Measurements from ENCODE around the gene MRPS16. TPM values are rescaled to one million over a fixed set of nuclear protein-coding genes. Genes with fewer than 3 reads are reported as not detected.

MRPS16 gene
- total RNA-seq, 2 experiments from 2014 or later: 127 to 132 TPM

GRCh38 chr10:73251683-73252444 is 580 bp downstream of the MRPS16 start:
- Mint-ChIP-seq H3K4me3 (peak overlapping the region; percentile 93), H3K9me3 (no peaks in the 10 kb centered on the region), H3K27me3 (no peaks in the 10 kb centered on the region), H3K27ac (peak overlapping the region; percentile 98), H3K4me1 (ENCODE audit: low read depth) (peaks cover 36% of the 10 kb centered on the region), H3K36me3 (ENCODE audit: low read depth) (peaks cover 45% of the 10 kb centered on the region)
- ATAC-seq: peak; percentile 70
- peak; percentile 38 for DNase-seq
- POLR2A ChIA-PET: interaction anchor here (1.0 to 3.6 kb wide), 9 partner anchors 9 to 375 kb away, joined by 3 to 33 read pairs (median 6); partner anchors contain the start of genes CFAP70, ECD and FAM149B1
- intact Hi-C loops (cut with micrococcal nuclease): no loop called here
- CTCF ChIA-PET: interaction anchor here (1.2 kb wide), 1 partner anchor 155 kb away, joined by 3 read pairs; the partner anchor contains the start of gene P4HA1
- no peak for TF ChIP-seq CTCF (IDR thresholded peaks at IDR 0.05)

DNA sequence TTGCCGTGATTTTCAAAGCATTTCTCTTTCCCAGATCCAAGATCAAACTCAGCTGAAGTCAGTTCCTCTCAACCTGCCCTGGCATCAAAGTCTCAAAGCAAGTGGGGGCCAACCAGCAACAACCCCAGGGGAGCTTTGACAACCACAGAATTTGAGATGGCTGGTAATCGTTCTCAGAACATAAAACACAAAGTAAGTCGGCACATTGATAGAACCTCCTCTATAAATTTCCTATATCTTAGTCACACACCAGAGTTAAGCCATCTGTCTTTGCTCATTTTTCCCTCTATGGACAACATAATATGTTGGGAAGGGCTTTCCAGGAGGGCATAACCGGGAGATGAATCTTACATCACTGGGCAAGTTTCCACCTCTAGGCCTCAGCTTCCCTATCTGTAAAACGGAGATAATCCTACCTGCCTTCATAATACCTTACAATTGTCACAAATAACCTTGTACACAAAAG is 4.2 kb downstream of the MRPS16 start:
- no peak for ATAC-seq
- peak overlapping the region; percentile 100 for H3K4me3 Mint-ChIP-seq
- DNase-seq: no peak
- H3K36me3 Mint-ChIP-seq (ENCODE audit: low read depth): peaks cover 78% of the 10 kb centered on the region
- CTCF ChIA-PET: interaction anchor here (1.8 kb wide), 1 partner anchor 165 kb away, joined by 4 read pairs; the partner anchor contains the start of gene ANXA7
- TF ChIP-seq CTCF (IDR thresholded peaks at IDR 0.05): no peak
- H3K4me1 Mint-ChIP-seq (ENCODE audit: low read depth): peaks cover 52% of the 10 kb centered on the region
- H3K27me3 Mint-ChIP-seq: no peaks in the 10 kb centered on the region
- H3K9me3 Mint-ChIP-seq: no peaks in the 10 kb centered on the region
- H3K27ac Mint-ChIP-seq: peak overlapping the region; percentile 97
- intact Hi-C loops (cut with micrococcal nuclease): loop anchor here (10.0 kb wide), 1 partner anchor 247 kb away; the partner anchor contains the start of gene PPP3CB
- POLR2A ChIA-PET: interaction anchor here (0.7 to 3.4 kb wide), 6 partner anchors 11 to 247 kb away, joined by 3 to 22 read pairs (median 6); partner anchors contain the start of gene CFAP70

GRCh38 chr10:73247509-73248258 is 4.8 kb downstream of the MRPS16 start:
- CTCF ChIA-PET: interaction anchor here (1.1 to 1.8 kb wide), 4 partner anchors 8 to 166 kb away, joined by 3 to 4 read pairs (median 3); partner anchors contain the start of genes ANXA7 and P4HA1
- DNase-seq (no peak), ATAC-seq (no peak)
- peaks cover 53% of the 10 kb centered on the region for H3K4me1 Mint-ChIP-seq (ENCODE audit: low read depth)
- H3K4me3 Mint-ChIP-seq: peak overlapping the region; percentile 100
- no peaks in the 10 kb centered on the region for H3K27me3 Mint-ChIP-seq
- intact Hi-C loops (cut with micrococcal nuclease): loop anchor here (10.0 kb wide), 1 partner anchor 247 kb away; the partner anchor contains the start of gene PPP3CB
- H3K27ac Mint-ChIP-seq: peak overlapping the region; percentile 97
- peaks cover 84% of the 10 kb centered on the region for H3K36me3 Mint-ChIP-seq (ENCODE audit: low read depth)
- POLR2A ChIA-PET: interaction anchor here (0.7 to 3.4 kb wide), 15 partner anchors 8 to 378 kb away, joined by 3 to 22 read pairs (median 5); partner anchors contain the start of genes ANXA7 and CFAP70
- no peak for TF ChIP-seq CTCF (IDR thresholded peaks at IDR 0.05)
- no peaks in the 10 kb centered on the region for H3K9me3 Mint-ChIP-seq

DNA sequence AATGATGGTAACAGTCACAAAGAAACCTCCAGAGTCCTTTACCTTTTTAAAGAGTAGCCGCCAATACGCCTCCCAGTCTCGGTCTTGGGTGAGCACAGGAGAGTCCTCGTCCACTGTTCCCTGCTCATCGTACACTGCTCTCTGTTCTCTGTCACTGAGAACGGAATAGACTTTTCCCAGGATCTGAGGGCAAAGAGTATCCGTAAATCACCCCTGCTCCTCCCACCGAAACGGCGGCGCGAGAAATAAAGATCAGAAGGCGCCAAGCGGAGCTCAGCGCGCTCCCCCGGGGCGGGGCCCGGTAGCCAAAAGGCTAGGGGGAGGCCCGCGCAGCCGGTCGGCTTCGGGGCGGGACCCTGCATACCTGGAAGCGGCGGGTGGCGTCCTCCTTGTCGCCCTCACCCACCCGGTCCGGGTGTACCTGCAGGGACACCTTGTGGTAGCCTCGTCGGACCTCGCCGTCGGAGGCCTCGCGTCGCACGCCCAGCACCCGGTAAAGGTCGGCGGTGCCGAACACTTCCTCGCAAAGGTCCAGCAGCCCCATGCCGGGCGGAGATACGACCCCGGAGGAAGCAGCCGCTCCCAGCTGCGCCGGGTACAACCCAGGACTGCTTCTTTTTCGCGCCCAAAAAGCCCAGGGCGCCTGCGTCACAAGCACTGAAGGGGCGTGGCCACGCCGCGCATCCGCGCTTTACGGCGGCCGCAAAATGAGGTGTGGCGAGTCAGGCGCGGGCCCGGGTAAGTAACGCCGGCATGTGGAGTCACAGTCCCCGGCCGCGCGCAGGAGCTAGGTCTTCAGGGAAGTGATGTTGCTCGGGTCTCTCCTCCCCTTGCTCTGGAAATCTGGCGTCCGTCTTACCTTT is 5.6 kb downstream of the MRPS16 start, which contains the start of gene DNAJC9:
DNAJC9 (minus strand) TSS at position 610 of the 863 bp plus-strand sequence; CDS start at position 544, 66 bp downstream.
- TF ChIP-seq CTCF (IDR thresholded peaks at IDR 0.05): no peak
- no peaks in the 10 kb centered on the region for H3K27me3 Mint-ChIP-seq

More for the DNA sequence above, 5.6 kb downstream of the MRPS16 start, which contains the start of gene DNAJC9:
- DNase-seq: peak; percentile 98
- intact Hi-C loops (cut with micrococcal nuclease): loop anchor here (10.0 kb wide), 1 partner anchor 248 kb away; the partner anchor contains the start of gene PPP3CB
- ChIA-PET CTCF (interaction anchor here (1.1 to 1.8 kb wide), 5 partner anchors 9 to 166 kb away, joined by 3 to 4 read pairs (median 3); partner anchors contain the start of genes ANXA7 and P4HA1), POLR2A (interaction anchor here (0.5 to 3.4 kb wide), 21 partner anchors 9 to 754 kb away, joined by 3 to 22 read pairs (median 4); partner anchors contain the start of genes ANXA7 and CFAP70)
- Mint-ChIP-seq H3K36me3 (ENCODE audit: low read depth) (peaks cover 84% of the 10 kb centered on the region), H3K9me3 (no peaks in the 10 kb centered on the region), H3K4me1 (ENCODE audit: low read depth) (peaks cover 53% of the 10 kb centered on the region), H3K4me3 (peak within 1 kb of the TSS; percentile 100), H3K27ac (peak within 1 kb of the TSS; percentile 97)
- peak; percentile 94 for ATAC-seq
